ENCODE measurements around the gene ATP11A.

GRCh38 chr13:112812306-112813055 lies 122.6 kb downstream of the ATP11A start:
- TF ChIP-seq ZNF19 (tag by site-specific recombination; IDR thresholded peaks at IDR 0.05; ENCODE audit: low read depth) (no peak), ZNF580 (tag by site-specific recombination; IDR thresholded peaks at IDR 0.05) (no peak), ZNF292 (tag by site-specific recombination; IDR thresholded peaks at IDR 0.05; ENCODE audit: borderline replicate concordance, low read depth) (no peak), PATZ1 (tag by site-specific recombination; IDR thresholded peaks at IDR 0.05) (no peak), ZNF585B (tag by site-specific recombination; IDR thresholded peaks at IDR 0.05) (no peak), YY1 (tag by site-specific recombination; IDR thresholded peaks at IDR 0.05) (no peak), CTCF (tag by site-specific recombination; IDR thresholded peaks at IDR 0.05) (no peak), ZBTB11 (tag by site-specific recombination; conservative IDR thresholded peaks at IDR 0.05; ENCODE audit: low read depth) (no peak), ZBTB21 (tag by site-specific recombination; IDR thresholded peaks at IDR 0.05) (no peak), ZNF398 (tag by site-specific recombination; IDR thresholded peaks at IDR 0.05) (no peak), REST (tag by site-specific recombination; IDR thresholded peaks at IDR 0.05) (no peak), PBX3 (CRISPR knock-in tag; IDR thresholded peaks at IDR 0.05) (no peak), TCF7L2 (IDR thresholded peaks at IDR 0.05; ENCODE audit: borderline replicate concordance, low read depth, low read length) (no peak)

Data from HEK293 (cell line).